ENCODE results near the gene NDUFA12. TPM values are rescaled to one million over a fixed set of nuclear protein-coding genes. Genes with fewer than 3 reads are reported as not detected.

The NDUFA12 gene
- total RNA-seq, 1 donor from 2014 or later, result 112 TPM

DNA sequence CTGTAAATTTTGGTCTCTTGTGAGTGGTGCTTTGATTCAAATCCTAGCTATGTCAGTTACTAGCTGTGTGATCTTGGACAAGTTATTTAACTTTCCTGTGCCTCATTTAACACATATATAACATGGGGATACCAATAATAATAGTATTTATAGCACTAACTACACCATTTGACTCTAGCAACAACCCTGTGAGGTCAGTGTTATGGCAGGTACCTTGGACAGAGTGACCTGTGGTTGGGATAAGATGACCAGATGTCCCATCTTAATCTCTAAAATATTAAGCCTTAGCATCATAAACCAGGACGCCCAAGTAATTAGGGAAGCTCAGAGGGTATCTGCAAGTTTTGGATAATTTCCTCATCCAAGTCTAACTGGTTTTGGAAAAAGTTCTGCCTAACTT is 73.7 kb downstream of the NDUFA12 start:
- Histone ChIP-seq H4K20me1 (ENCODE audit: insufficient read depth, low read length) (no peaks in the 10 kb centered on the region), H3K9ac (ENCODE audit: low read length) (no peak overlapping the region), H3K79me2 (ENCODE audit: insufficient read depth, low read length) (no peaks in the 10 kb centered on the region), H3K36me3 (ENCODE audit: insufficient read depth, low read length) (no peaks in the 10 kb centered on the region), H2AFZ (ENCODE audit: low read depth, low read length) (no peak overlapping the region), H3K27me3 (ENCODE audit: insufficient read depth, low read length) (peaks cover 4% of the 10 kb centered on the region), H3K9me3 (ENCODE audit: insufficient read depth, low read depth, low read length) (no peaks in the 10 kb centered on the region), H3K4me1 (ENCODE audit: insufficient read depth, low read length) (no peaks in the 10 kb centered on the region), H3K4me3 (ENCODE audit: insufficient read depth, low read depth, low read length) (no peak overlapping the region), H3K27ac (ENCODE audit: low read depth, low read length) (no peak overlapping the region), H3K4me2 (ENCODE audit: low read length) (no peak overlapping the region)
- Mint-ChIP-seq H3K4me1 (ENCODE audit: low read depth, unreplicated experiment) (no peaks in the 10 kb centered on the region), H3K9me3 (ENCODE audit: unreplicated experiment) (peaks cover 3% of the 10 kb centered on the region), H3K36me3 (ENCODE audit: low read depth, unreplicated experiment) (no peaks in the 10 kb centered on the region), H3K4me3 (ENCODE audit: unreplicated experiment) (no peak overlapping the region), H3K27me3 (ENCODE audit: low read depth, unreplicated experiment) (peaks cover 6% of the 10 kb centered on the region), H3K27ac (ENCODE audit: unreplicated experiment) (no peak overlapping the region)
- FAIRE-seq, result no peak
- TF ChIP-seq, protein P1, sequence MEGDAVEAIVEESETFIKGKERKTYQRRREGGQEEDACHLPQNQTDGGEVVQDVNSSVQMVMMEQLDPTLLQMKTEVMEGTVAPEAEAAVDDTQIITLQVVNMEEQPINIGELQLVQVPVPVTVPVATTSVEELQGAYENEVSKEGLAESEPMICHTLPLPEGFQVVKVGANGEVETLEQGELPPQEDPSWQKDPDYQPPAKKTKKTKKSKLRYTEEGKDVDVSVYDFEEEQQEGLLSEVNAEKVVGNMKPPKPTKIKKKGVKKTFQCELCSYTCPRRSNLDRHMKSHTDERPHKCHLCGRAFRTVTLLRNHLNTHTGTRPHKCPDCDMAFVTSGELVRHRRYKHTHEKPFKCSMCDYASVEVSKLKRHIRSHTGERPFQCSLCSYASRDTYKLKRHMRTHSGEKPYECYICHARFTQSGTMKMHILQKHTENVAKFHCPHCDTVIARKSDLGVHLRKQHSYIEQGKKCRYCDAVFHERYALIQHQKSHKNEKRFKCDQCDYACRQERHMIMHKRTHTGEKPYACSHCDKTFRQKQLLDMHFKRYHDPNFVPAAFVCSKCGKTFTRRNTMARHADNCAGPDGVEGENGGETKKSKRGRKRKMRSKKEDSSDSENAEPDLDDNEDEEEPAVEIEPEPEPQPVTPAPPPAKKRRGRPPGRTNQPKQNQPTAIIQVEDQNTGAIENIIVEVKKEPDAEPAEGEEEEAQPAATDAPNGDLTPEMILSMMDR (IDR thresholded peaks at IDR 0.05; ENCODE audit: insufficient read depth, low read depth, low read length), result no peak
- TF ChIP-seq EZH2 (IDR thresholded peaks at IDR 0.05; ENCODE audit: insufficient read depth, low read length), result no peak
- DNase-seq (ENCODE audit: low read depth), result no peak

DNA sequence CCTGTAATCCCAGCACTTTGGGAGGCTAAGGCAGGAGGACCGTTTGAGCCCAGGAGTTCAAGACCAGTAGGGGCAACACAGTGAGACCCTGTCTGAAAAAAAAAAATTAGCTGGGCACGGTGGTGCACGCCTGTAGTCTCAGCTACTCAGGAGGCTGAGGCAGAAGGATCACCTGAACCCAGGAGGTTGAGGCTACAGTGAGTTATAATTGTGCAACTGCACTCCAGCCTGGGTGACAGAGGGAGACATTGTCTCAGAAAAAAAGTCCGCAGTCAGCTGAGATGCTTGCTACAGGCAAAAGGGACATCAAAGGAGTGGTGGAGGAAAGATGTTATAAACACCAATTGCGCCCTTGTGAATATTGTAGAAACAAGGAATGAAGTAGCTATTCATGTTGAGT is 77.8 kb downstream of the NDUFA12 start:
- no peaks in the 10 kb centered on the region for H3K36me3 ChIP-seq (ENCODE audit: insufficient read depth, low read length)
- DNase-seq (ENCODE audit: low read depth) (no peak), FAIRE-seq (no peak)
- H3K9ac ChIP-seq (ENCODE audit: low read length), result no peak overlapping the region
- Mint-ChIP-seq H3K9me3 (ENCODE audit: unreplicated experiment) (no peaks in the 10 kb centered on the region), H3K4me3 (ENCODE audit: unreplicated experiment) (no peak overlapping the region), H3K4me1 (ENCODE audit: low read depth, unreplicated experiment) (peaks cover 1% of the 10 kb centered on the region), H3K36me3 (ENCODE audit: low read depth, unreplicated experiment) (no peaks in the 10 kb centered on the region), H3K27me3 (ENCODE audit: low read depth, unreplicated experiment) (peaks cover 7% of the 10 kb centered on the region), H3K27ac (ENCODE audit: unreplicated experiment) (no peak overlapping the region)
- H3K27me3 ChIP-seq (ENCODE audit: insufficient read depth, low read length), result peaks cover 4% of the 10 kb centered on the region
- H3K4me3 ChIP-seq (ENCODE audit: insufficient read depth, low read depth, low read length), result no peak overlapping the region
- H3K27ac ChIP-seq (ENCODE audit: low read depth, low read length), result no peak overlapping the region
- H3K9me3 ChIP-seq (ENCODE audit: insufficient read depth, low read depth, low read length), result no peaks in the 10 kb centered on the region
- no peak for TF ChIP-seq EZH2 (IDR thresholded peaks at IDR 0.05; ENCODE audit: insufficient read depth, low read length)
- TF ChIP-seq, protein P1 (IDR thresholded peaks at IDR 0.05; ENCODE audit: insufficient read depth, low read depth, low read length), result no peak
- no peak overlapping the region for H3K4me2 ChIP-seq (ENCODE audit: low read length)
- H4K20me1 ChIP-seq (ENCODE audit: insufficient read depth, low read length), result no peaks in the 10 kb centered on the region
- no peak overlapping the region for H2AFZ ChIP-seq (ENCODE audit: low read depth, low read length)
- H3K4me1 ChIP-seq (ENCODE audit: insufficient read depth, low read length), result no peaks in the 10 kb centered on the region
- no peaks in the 10 kb centered on the region for H3K79me2 ChIP-seq (ENCODE audit: insufficient read depth, low read length)

DNA sequence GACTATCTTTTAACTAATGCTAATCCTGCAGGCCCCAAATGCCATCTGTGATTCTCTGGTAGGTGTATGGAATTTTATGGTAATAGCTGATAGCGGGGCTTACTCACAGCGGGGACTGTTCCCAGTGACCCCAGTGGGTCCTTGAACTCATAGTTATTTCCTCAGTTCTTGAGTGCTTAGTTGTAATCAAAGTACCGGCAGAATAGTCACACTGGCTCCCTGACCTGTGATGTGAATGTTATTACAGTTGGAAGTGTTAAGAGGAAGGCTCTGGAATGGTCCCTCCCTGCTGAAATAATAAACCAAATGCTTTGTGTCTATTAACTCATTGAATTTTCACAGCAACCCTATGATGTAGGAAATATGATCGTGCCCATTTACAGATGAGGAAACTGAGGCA is 78.3 kb downstream of the NDUFA12 start:
- no peaks in the 10 kb centered on the region for H3K79me2 ChIP-seq (ENCODE audit: insufficient read depth, low read length)
- no peaks in the 10 kb centered on the region for H3K4me1 ChIP-seq (ENCODE audit: insufficient read depth, low read length)
- no peak overlapping the region for H3K27ac ChIP-seq (ENCODE audit: low read depth, low read length)
- FAIRE-seq (no peak), DNase-seq (ENCODE audit: low read depth) (no peak)
- H3K4me3 Mint-ChIP-seq (ENCODE audit: unreplicated experiment), result no peak overlapping the region
- peaks cover 7% of the 10 kb centered on the region for H3K27me3 Mint-ChIP-seq (ENCODE audit: low read depth, unreplicated experiment)
- no peaks in the 10 kb centered on the region for H4K20me1 ChIP-seq (ENCODE audit: insufficient read depth, low read length)
- H3K4me3 ChIP-seq (ENCODE audit: insufficient read depth, low read depth, low read length), result no peak overlapping the region
- no peak overlapping the region for H3K27ac Mint-ChIP-seq (ENCODE audit: unreplicated experiment)
- no peak overlapping the region for H3K4me2 ChIP-seq (ENCODE audit: low read length)
- peaks cover 1% of the 10 kb centered on the region for H3K4me1 Mint-ChIP-seq (ENCODE audit: low read depth, unreplicated experiment)
- no peaks in the 10 kb centered on the region for H3K36me3 ChIP-seq (ENCODE audit: insufficient read depth, low read length)
- H2AFZ ChIP-seq (ENCODE audit: low read depth, low read length), result no peak overlapping the region
- TF ChIP-seq EZH2 (IDR thresholded peaks at IDR 0.05; ENCODE audit: insufficient read depth, low read length), result no peak
- TF ChIP-seq, protein P1 (IDR thresholded peaks at IDR 0.05; ENCODE audit: insufficient read depth, low read depth, low read length), result no peak
- peaks cover 2% of the 10 kb centered on the region for H3K27me3 ChIP-seq (ENCODE audit: insufficient read depth, low read length)
- H3K9me3 Mint-ChIP-seq (ENCODE audit: unreplicated experiment), result no peaks in the 10 kb centered on the region
- no peak overlapping the region for H3K9ac ChIP-seq (ENCODE audit: low read length)
- no peaks in the 10 kb centered on the region for H3K36me3 Mint-ChIP-seq (ENCODE audit: low read depth, unreplicated experiment)
- no peaks in the 10 kb centered on the region for H3K9me3 ChIP-seq (ENCODE audit: insufficient read depth, low read depth, low read length)
